Lower leg skin (tissue), 4 donors: ENCODE data around the gene CREBL2. TPM values are rescaled to one million over a fixed set of nuclear protein-coding genes. Genes with fewer than 3 reads are reported as not detected.
"Not testable (repeated sequence)": the region's sequence is repeated elsewhere in the genome, so short reads cannot be mapped to it uniquely, and the experiment has no call there.

ENCODE experiments used
- DNase-seq, 2 donors: peaks; one replicate each; pipeline ENCODE4 v3.0.0-alpha.2; 2019; ENCODE audit warnings: low spot score in 2 of 2
- H3K4me3 ChIP-seq: fragments of 200-600 bp; sonication (generic); 2 replicates; pipeline ENCODE4 v1.5.1; 2017; ENCODE audit warnings: mild to moderate bottlenecking, low read depth; ENCODE audit not compliant: poor library complexity, severe bottlenecking
- POLR2A ChIP-seq, 2 donors: fragments of 450-650 bp; IDR thresholded peaks; one replicate each; pipeline ENCODE4 v1.6.1; 2016 to 2017; ENCODE audit warnings: antibody characterized with exemption in 2 of 2, mild to moderate bottlenecking in 1 of 2, moderate library complexity in 1 of 2
- WGBS, 2 donors: methylation state at CpG; one replicate each; pipeline ENCODE4 v1.1.5; 2018; 5-methylcytosine and 5-hydroxymethylcytosine counted together
- intact Hi-C: fragments of 100-400 bp; cut with DNase I; formaldehyde crosslinking; loops from one replicate; pipeline ENCODE4 v1.15.0; 2023; ENCODE audit warnings: low total_unique reads
- total RNA-seq, 4 donors: library from RNA; depleted of rRNA; stranded (reverse); fragments of >200 nt; gene quantifications; one replicate each; pipeline ENCODE4 v1.1.0, GENCODE V29; 2016
- TF ChIP-seq, protein P1 (sequence below), 3 donors: fragments of 450-650 bp; IDR thresholded peaks; one replicate each; pipeline ENCODE4 v1.5.1; 2016; ENCODE audit warnings: antibody characterized with exemption in 3 of 3, mild to moderate bottlenecking in 3 of 3, moderate library complexity in 2 of 3

CREBL2 gene
- total RNA-seq, 4 donors from 2014 or later: 36.1 to 47.0 (median 44.5) TPM

DNA sequence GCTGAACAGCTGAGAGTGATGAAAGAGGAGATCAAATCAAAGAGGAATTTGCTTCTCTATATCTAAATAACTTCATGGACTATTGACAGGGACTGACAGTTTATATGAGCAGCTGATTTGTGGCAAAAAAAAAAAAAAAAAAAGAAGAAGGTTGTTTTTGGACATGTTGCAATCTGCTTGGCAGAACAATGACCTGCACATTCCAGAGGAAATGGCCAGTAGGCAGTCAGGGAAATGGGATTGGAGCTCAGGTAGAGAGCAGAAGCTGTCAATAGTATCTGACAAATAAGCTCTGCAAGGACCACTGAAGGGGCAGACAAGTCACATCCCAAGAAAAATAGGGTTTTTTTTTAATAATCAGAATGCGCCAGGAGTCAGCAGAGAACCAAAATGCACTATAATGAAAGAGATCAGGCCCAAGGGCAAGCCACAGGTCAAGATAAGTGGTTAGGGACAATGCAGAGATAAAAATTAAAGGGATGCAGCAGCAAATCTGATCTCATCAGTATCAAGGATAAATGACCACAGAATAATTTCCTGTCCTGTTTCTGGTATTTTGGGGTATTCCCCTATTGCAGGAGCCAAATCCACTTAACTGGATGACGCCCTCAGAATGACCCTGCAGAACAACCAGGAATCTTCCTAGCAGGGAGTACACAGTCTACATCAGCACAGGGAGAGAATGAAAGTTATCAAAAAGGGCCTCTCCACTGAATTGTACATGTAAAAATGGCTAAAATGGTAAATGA lies 26.4 kb upstream of the CREBL2 start:
- intact Hi-C loops: no loop called here
- no peak for DNase-seq
- no peak overlapping the region for H3K4me3 ChIP-seq
- TF ChIP-seq POLR2A (IDR thresholded peaks at IDR 0.05): no peak
- TF ChIP-seq, protein P1, sequence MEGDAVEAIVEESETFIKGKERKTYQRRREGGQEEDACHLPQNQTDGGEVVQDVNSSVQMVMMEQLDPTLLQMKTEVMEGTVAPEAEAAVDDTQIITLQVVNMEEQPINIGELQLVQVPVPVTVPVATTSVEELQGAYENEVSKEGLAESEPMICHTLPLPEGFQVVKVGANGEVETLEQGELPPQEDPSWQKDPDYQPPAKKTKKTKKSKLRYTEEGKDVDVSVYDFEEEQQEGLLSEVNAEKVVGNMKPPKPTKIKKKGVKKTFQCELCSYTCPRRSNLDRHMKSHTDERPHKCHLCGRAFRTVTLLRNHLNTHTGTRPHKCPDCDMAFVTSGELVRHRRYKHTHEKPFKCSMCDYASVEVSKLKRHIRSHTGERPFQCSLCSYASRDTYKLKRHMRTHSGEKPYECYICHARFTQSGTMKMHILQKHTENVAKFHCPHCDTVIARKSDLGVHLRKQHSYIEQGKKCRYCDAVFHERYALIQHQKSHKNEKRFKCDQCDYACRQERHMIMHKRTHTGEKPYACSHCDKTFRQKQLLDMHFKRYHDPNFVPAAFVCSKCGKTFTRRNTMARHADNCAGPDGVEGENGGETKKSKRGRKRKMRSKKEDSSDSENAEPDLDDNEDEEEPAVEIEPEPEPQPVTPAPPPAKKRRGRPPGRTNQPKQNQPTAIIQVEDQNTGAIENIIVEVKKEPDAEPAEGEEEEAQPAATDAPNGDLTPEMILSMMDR (IDR thresholded peaks at IDR 0.05): no peak
- 79 to 84% methylated on average over 2 of the region's 2 CpGs for WGBS, 2 donors

- WGBS, 2 donors: 52 to 60% methylated on average over 8 of the region's 8 CpGs
These were observed 24.6 kb upstream of the CREBL2 start for GRCh38 chr12:12586879-12587675.

DNA sequence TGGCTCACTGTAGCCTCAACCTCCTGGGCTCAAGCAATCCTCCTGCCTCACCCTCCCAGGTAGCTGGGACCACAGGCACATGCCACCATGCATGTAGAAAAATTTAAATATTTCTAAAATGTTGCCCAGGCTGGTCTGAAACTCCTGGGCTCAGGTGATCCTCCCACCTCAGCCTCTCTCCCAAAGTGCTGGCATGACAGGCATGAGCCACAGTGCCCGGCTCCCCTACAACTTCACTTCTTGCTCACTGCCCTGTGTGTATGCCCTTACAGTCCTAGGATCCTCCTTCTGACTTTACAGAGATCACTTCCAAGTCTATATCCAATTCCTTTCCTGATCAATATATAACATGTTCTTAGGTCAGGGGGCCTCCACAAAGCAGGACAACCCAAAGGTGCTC lies 23.8 kb upstream of the CREBL2 start:
- H3K4me3 ChIP-seq: no peak overlapping the region
- DNase-seq: no peak
- no peak for TF ChIP-seq POLR2A (IDR thresholded peaks at IDR 0.05)
- TF ChIP-seq, protein P1 (IDR thresholded peaks at IDR 0.05): no peak
- 90 to 95% methylated on average over 1 of the region's 1 CpG for WGBS, 2 donors
- intact Hi-C loops: no loop called here

More at GRCh38 chr12:12586879-12587675, 24.6 kb upstream of the CREBL2 start:
- peak in 1 of 2 donors; percentile 62 for DNase-seq
- intact Hi-C loops: no loop called here
- TF ChIP-seq POLR2A (IDR thresholded peaks at IDR 0.05): no peak
- TF ChIP-seq, protein P1 (IDR thresholded peaks at IDR 0.05): no peak
- H3K4me3 ChIP-seq: no peak overlapping the region

- DNase-seq, H3K4me3 ChIP-seq, intact Hi-C loops: not testable (repeated sequence)
- WGBS, 2 donors: 75 to 98% methylated on average over 3 of the region's 3 CpGs
These were observed 23.2 kb upstream of the CREBL2 start for GRCh38 chr12:12588436-12588835.

GRCh38 chr12:12590961-12591360 lies 20.7 kb upstream of the CREBL2 start:
- TF ChIP-seq, protein P1 (IDR thresholded peaks at IDR 0.05): no peak
- TF ChIP-seq POLR2A (IDR thresholded peaks at IDR 0.05): no peak
- H3K4me3 ChIP-seq: no peak overlapping the region
- no peak for DNase-seq
- 92 to 94% methylated on average over 6 of the region's 6 CpGs for WGBS, 2 donors
- intact Hi-C loops: no loop called here

GRCh38 chr12:12592930-12593329 lies 18.7 kb upstream of the CREBL2 start:
- H3K4me3 ChIP-seq: no peak overlapping the region
- TF ChIP-seq POLR2A (IDR thresholded peaks at IDR 0.05): no peak
- TF ChIP-seq, protein P1 (IDR thresholded peaks at IDR 0.05): no peak
- 84 to 85% methylated on average over 3 of the region's 3 CpGs for WGBS, 2 donors
- intact Hi-C loops: no loop called here
- no peak for DNase-seq

DNA sequence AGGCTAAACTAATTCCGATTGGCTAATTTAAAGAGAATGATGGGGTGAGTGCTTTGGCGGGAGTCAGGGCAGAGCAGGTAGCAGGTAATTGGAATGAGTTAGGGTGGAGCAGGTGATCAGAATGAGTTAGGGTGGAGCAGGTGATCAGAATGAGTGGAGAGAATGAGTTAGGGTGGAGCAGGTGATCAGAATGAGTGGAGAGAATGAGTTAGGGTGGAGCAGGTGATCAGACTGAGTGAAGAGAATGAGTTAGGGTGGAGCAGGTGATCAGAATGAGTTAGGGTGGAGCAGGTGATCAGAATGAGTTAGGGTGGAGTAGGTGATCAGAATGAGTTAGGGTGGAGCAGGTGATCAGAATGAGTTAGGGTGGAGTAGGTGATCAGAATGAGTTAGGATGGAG lies 15.7 kb upstream of the CREBL2 start:
- DNase-seq, H3K4me3 ChIP-seq, intact Hi-C loops: not testable (repeated sequence)
- WGBS, 2 donors: 79 to 80% methylated on average over 2 of the region's 2 CpGs

DNA sequence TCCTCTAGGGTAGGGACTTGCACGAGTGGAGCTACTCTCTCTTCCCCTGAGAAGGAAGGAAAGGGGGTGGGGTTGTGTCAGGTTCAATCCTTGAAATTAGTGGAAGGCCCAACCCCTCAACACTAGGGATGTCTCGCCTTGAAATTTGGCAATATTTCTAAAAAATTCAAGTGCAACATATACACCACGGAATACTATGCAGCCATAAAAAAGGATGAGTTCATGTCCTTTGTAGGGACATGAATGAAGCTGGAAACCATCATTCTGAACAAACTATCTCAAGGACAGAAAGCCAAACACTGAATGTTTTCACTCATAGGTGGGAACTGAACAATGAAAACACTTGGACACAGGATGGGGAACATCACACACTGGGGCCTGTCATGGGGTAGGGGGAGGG lies 15.1 kb upstream of the CREBL2 start:
- intact Hi-C loops, H3K4me3 ChIP-seq, DNase-seq: not testable (repeated sequence)
- WGBS, 2 donors: 83 to 89% methylated on average over 3 of the region's 3 CpGs
